ENCODE data around the gene PNKP.

GRCh38 chr19:49906879-49907564 is 39.6 kb upstream of the PNKP start:
- no peak for TF ChIP-seq FOXM1 (IDR thresholded peaks at IDR 0.05; ENCODE audit: borderline replicate concordance)
- TF ChIP-seq BHLHE40 (IDR thresholded peaks at IDR 0.05; ENCODE audit: borderline replicate concordance): no peak
- no peak for TF ChIP-seq ELF4 (IDR thresholded peaks at IDR 0.05)
- TF ChIP-seq NFRKB (IDR thresholded peaks at IDR 0.05): no peak

Data from HEK293T (cell line).